Stomach (tissue), 4 donors: ENCODE measurements around the gene ADGRF4.

Source experiments
- CTCF ChIP-seq, 7 experiments: fragments of 450-650 bp in 4 of 7; fragments of 200-600 bp in 3 of 7; sonication (generic) in 3 of 7; IDR thresholded peaks; one replicate each; pipeline ENCODE4 v1.5.1; 2016 to 2019; ENCODE audit warnings: antibody characterized with exemption in 7 of 7, control low read depth in 2 of 7, mild to moderate bottlenecking in 1 of 7
- POLR2A ChIP-seq, 4 donors: fragments of 450-650 bp; IDR thresholded peaks; one replicate each; pipeline ENCODE4 v1.6.1; 2016; ENCODE audit warnings: antibody characterized with exemption in 4 of 4, control low read depth in 2 of 4, mild to moderate bottlenecking in 1 of 4, moderate library complexity in 1 of 4

GRCh38 chr6:47697925-47698324 lies 455 bp upstream of the ADGRF4 start:
- TF ChIP-seq POLR2A (IDR thresholded peaks at IDR 0.05) = no peak
- TF ChIP-seq CTCF (IDR thresholded peaks at IDR 0.05) = no peak
